Neural cell (in vitro differentiated cells): ENCODE data around the gene ARF1.

Experiments used
- CTCF ChIP-seq: fragments of 450-650 bp; IDR thresholded peaks from 2 replicates; pipeline ENCODE4 v1.5.1; 2014; ENCODE audit warnings: antibody characterized with exemption, mild to moderate bottlenecking, moderate library complexity; ENCODE audit not compliant: poor library complexity, severe bottlenecking
- REST ChIP-seq: IDR thresholded peaks from 2 replicates; pipeline ENCODE4 v1.6.1; 2012; ENCODE audit warnings: borderline replicate concordance

GRCh38 chr1:228090613-228091081 is 8.1 kb downstream of the ARF1 start:
- TF ChIP-seq CTCF = no peak
- TF ChIP-seq REST = no peak
